WTC11 (cell line): ENCODE results near the gene SLC27A5.

ENCODE experiments used
- FOXP1 ChIP-seq: sonication (generic); formaldehyde crosslinking; IDR thresholded peaks from 2 replicates; pipeline ENCODE4 v1.8.0; 2022; ENCODE audit warnings: missing genetic modification reagents, mild to moderate bottlenecking, moderate library complexity, borderline replicate concordance
- NR3C1 ChIP-seq: sonication (generic); formaldehyde crosslinking; conservative IDR thresholded peaks from 2 replicates; pipeline ENCODE4 v1.8.1; 2023; ENCODE audit warnings: low read depth, mild to moderate bottlenecking, missing genetic modification reagents
- TF ChIP-seq, protein P1 (sequence below): fragments of 200-600 bp; IDR thresholded peaks from 2 replicates; pipeline ENCODE4 v1.8.0; 2022; ENCODE audit warnings: antibody characterized with exemption
- TF ChIP-seq, protein P2 (sequence below): sonication (generic); formaldehyde crosslinking; conservative IDR thresholded peaks from 2 replicates; pipeline ENCODE4 v1.8.1; 2022; ENCODE audit warnings: mild to moderate bottlenecking, missing genetic modification reagents

DNA sequence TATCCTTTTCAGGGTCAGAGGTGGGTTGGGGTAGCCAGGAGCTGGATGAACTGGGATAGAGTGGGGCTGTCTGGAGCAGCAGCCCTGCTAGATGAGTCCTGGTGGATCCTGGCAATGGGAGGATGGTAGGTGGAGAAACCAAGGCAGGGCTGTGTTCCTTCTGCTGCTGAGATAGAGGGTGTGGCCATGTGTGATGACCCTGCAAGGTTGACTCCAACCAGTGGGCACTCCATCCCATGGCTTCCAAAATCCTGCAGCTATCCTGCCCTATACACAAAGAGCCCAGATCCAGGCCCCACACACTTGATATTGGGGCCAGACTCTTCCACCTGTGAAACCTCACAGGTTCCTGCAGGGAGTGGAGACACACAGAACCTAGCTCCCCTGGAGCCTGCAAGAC is 38.0 kb downstream of the SLC27A5 start:
- TF ChIP-seq NR3C1 (CRISPR knock-in tag) (no peak), FOXP1 (CRISPR knock-in tag) (no peak)
- TF ChIP-seq, protein P1, sequence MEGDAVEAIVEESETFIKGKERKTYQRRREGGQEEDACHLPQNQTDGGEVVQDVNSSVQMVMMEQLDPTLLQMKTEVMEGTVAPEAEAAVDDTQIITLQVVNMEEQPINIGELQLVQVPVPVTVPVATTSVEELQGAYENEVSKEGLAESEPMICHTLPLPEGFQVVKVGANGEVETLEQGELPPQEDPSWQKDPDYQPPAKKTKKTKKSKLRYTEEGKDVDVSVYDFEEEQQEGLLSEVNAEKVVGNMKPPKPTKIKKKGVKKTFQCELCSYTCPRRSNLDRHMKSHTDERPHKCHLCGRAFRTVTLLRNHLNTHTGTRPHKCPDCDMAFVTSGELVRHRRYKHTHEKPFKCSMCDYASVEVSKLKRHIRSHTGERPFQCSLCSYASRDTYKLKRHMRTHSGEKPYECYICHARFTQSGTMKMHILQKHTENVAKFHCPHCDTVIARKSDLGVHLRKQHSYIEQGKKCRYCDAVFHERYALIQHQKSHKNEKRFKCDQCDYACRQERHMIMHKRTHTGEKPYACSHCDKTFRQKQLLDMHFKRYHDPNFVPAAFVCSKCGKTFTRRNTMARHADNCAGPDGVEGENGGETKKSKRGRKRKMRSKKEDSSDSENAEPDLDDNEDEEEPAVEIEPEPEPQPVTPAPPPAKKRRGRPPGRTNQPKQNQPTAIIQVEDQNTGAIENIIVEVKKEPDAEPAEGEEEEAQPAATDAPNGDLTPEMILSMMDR, result no peak
- TF ChIP-seq, protein P2, sequence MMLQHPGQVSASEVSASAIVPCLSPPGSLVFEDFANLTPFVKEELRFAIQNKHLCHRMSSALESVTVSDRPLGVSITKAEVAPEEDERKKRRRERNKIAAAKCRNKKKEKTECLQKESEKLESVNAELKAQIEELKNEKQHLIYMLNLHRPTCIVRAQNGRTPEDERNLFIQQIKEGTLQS (CRISPR knock-in tag), result no peak
